GM23338 (cell line): ENCODE results near the gene RPS28. TPM values are rescaled to one million over a fixed set of nuclear protein-coding genes. Genes with fewer than 3 reads are reported as not detected.

Source experiments
- ATAC-seq: fragments of 200-7000 bp; cut with Tn5 transposase; 3 replicates; pipeline ENCODE4 v1.9.1; 2020
- DNase-seq: peaks from one replicate; pipeline ENCODE4 v3.0.0-alpha.2; 2015; ENCODE audit warnings: low spot score
- H2AFZ ChIP-seq: fragments of 200-600 bp; sonication (generic); 2 replicates; pipeline ENCODE4 v1.8.0; 2016; ENCODE audit warnings: antibody characterized with exemption, mild to moderate bottlenecking, moderate library complexity
- H3F3A ChIP-seq: fragments of 200-600 bp; sonication (generic); replicated peaks from 2 replicates; pipeline ENCODE4 v1.8.0; 2017; ENCODE audit warnings: antibody characterized with exemption, mixed run types, low read depth
- H3K27ac ChIP-seq: fragments of 200-600 bp; sonication (generic); 2 replicates; pipeline ENCODE4 v1.6.1; 2016; ENCODE audit warnings: low read depth
- H3K27me3 ChIP-seq: fragments of 200-600 bp; sonication (generic); 2 replicates; pipeline ENCODE4 v1.8.0; 2016; ENCODE audit warnings: mild to moderate bottlenecking, mixed run types, moderate library complexity; ENCODE audit not compliant: insufficient read depth
- H3K36me3 ChIP-seq: fragments of 200-600 bp; sonication (generic); 2 replicates; pipeline ENCODE4 v1.8.0; 2016; ENCODE audit warnings: mild to moderate bottlenecking; ENCODE audit not compliant: insufficient read depth
- H3K4me1 ChIP-seq: fragments of 200-600 bp; sonication (generic); 2 replicates; pipeline ENCODE4 v1.8.0; 2016; ENCODE audit warnings: mild to moderate bottlenecking, moderate library complexity; ENCODE audit not compliant: insufficient read depth
- H3K4me2 ChIP-seq: fragments of 200-600 bp; sonication (generic); 2 replicates; pipeline ENCODE4 v1.7.1; 2017; ENCODE audit warnings: mixed run types
- H3K4me3 ChIP-seq: fragments of 200-600 bp; sonication (generic); 2 replicates; pipeline ENCODE4 v1.6.1; 2016; ENCODE audit warnings: mixed run types
- H3K79me2 ChIP-seq: fragments of 200-600 bp; sonication (generic); replicated peaks from 2 replicates; pipeline ENCODE4 v1.8.0; 2017; ENCODE audit warnings: mild to moderate bottlenecking; ENCODE audit not compliant: insufficient read depth
- H3K9me2 ChIP-seq: fragments of 200-600 bp; sonication (generic); 2 replicates; pipeline ENCODE4 v1.8.0; 2017; ENCODE audit not compliant: insufficient read depth
- H4K20me1 ChIP-seq: fragments of 200-600 bp; sonication (generic); replicated peaks from 2 replicates; pipeline ENCODE4 v1.8.0; 2017; ENCODE audit warnings: mild to moderate bottlenecking; ENCODE audit not compliant: insufficient read depth
- H3K27ac Mint-ChIP-seq: 2 replicates; pipeline ENCODE4 v1.8.0; 2020; ENCODE audit warnings: inconsistent platforms, mild to moderate bottlenecking, moderate library complexity, mixed read lengths
- H3K27me3 Mint-ChIP-seq: 3 replicates; pipeline ENCODE4 v1.8.0; 2022; ENCODE audit warnings: low read depth, mild to moderate bottlenecking, moderate library complexity, mixed read lengths, inconsistent platforms; ENCODE audit not compliant: insufficient read depth, poor library complexity
- H3K36me3 Mint-ChIP-seq: 3 replicates; pipeline ENCODE4 v1.8.0; 2021; ENCODE audit warnings: low read depth, mild to moderate bottlenecking, inconsistent platforms, moderate library complexity, mixed read lengths
- H3K4me1 Mint-ChIP-seq: 3 replicates; pipeline ENCODE4 v1.8.0; 2020; ENCODE audit warnings: mild to moderate bottlenecking, inconsistent platforms, mixed read lengths
- H3K4me3 Mint-ChIP-seq: 3 replicates; pipeline ENCODE4 v1.8.0; 2021; ENCODE audit warnings: moderate library complexity, mild to moderate bottlenecking, inconsistent platforms, mixed read lengths
- H3K9me3 Mint-ChIP-seq: 3 replicates; pipeline ENCODE4 v1.8.0; 2020; ENCODE audit warnings: moderate library complexity, mild to moderate bottlenecking, inconsistent platforms, mixed read lengths
- CTCF ChIP-seq, 2 experiments: fragments of 200-600 bp in 1 of 2; sonication (generic) in 1 of 2; conservative IDR thresholded peaks; 2 replicates each; pipeline versions ENCODE4 v1.5.1 to v1.6.1; 2016 to 2017; ENCODE audit warnings: antibody characterized with exemption in 2 of 2, low read depth in 2 of 2, mild to moderate bottlenecking in 2 of 2, moderate library complexity in 1 of 2
- ETS1 ChIP-seq: IDR thresholded peaks from 2 replicates; pipeline ENCODE4 v1.6.1; 2016; ENCODE audit warnings: antibody characterized with exemption
- EZH2 ChIP-seq: fragments of 200-600 bp; sonication (generic); IDR thresholded peaks from one replicate; pipeline ENCODE4 v1.8.0; 2017; ENCODE audit warnings: antibody characterized with exemption, mild to moderate bottlenecking, low read depth; ENCODE audit not compliant: unreplicated experiment
- EZH2phosphoT487 ChIP-seq: fragments of 200-600 bp; sonication (generic); IDR thresholded peaks from one replicate; pipeline ENCODE4 v1.8.1; 2018; ENCODE audit warnings: antibody characterized with exemption; ENCODE audit not compliant: unreplicated experiment
- JUNB ChIP-seq: IDR thresholded peaks from one replicate; pipeline ENCODE4 v1.6.1; 2016; ENCODE audit warnings: antibody characterized with exemption; ENCODE audit not compliant: unreplicated experiment
- NANOG ChIP-seq: IDR thresholded peaks from 2 replicates; pipeline ENCODE4 v1.6.1; 2016; ENCODE audit warnings: antibody characterized with exemption, borderline replicate concordance
- POLR2AphosphoS5 ChIP-seq: IDR thresholded peaks from 2 replicates; pipeline ENCODE4 v1.6.1; 2016; ENCODE audit warnings: antibody characterized with exemption, low read depth
- REST ChIP-seq: IDR thresholded peaks from one replicate; pipeline ENCODE4 v1.6.1; 2018; ENCODE audit warnings: antibody characterized with exemption; ENCODE audit not compliant: unreplicated experiment
- STAT1 ChIP-seq: IDR thresholded peaks from one replicate; pipeline ENCODE4 v1.6.1; 2016; ENCODE audit warnings: antibody characterized with exemption; ENCODE audit not compliant: unreplicated experiment
- ZNF331 ChIP-seq: fragments of 250-450 bp; sonication (Bioruptor Pico); IDR thresholded peaks from 2 replicates; pipeline ENCODE4 v1.5.0; 2020; ENCODE audit warnings: low read depth, mild to moderate bottlenecking, moderate library complexity
- ZNF462 ChIP-seq: fragments of 250-450 bp; sonication (Bioruptor Pico); IDR thresholded peaks from 2 replicates; pipeline ENCODE4 v1.5.0; 2020; ENCODE audit warnings: mild to moderate bottlenecking, moderate library complexity
- polyA plus RNA-seq: library from polyadenylated mRNA; unstranded; fragments of >200 nt; fragmentation: Nextera tagmentation; extraction: Ambion mirVana; gene quantifications from 2 replicates; pipeline ENCODE4 v1.2.1, GENCODE V29; 2016
- total RNA-seq: library from RNA; depleted of rRNA; stranded (reverse); fragments of >200 nt; shearing (Covaris generic); gene quantifications from 2 replicates; pipeline ENCODE4 v1.2.3, GENCODE V29; 2014

Gene RPS28
- total and polyA plus RNA-seq, 2 experiments from 2014 or later: 174 to 1,790 TPM

- TF ChIP-seq EZH2 (no peak), ETS1 (no peak)
Measured at GRCh38 chr19:8329996-8330395, 8.7 kb downstream of the RPS28 start (continued).

GRCh38 chr19:8331263-8331845 lies 10.1 kb downstream of the RPS28 start:
- H3K4me2 ChIP-seq: no peak overlapping the region
- no peak overlapping the region for H3K27ac ChIP-seq
- H3K79me2 ChIP-seq: no peaks in the 10 kb centered on the region
- H3K9me2 ChIP-seq: no peaks in the 10 kb centered on the region
- H3K4me1 ChIP-seq: peaks cover 12% of the 10 kb centered on the region
- H3K36me3 ChIP-seq: no peaks in the 10 kb centered on the region
- ATAC-seq: no peak
- H3K4me3 ChIP-seq: no peak overlapping the region
- DNase-seq: no peak
- H3K27me3 Mint-ChIP-seq: peaks cover 54% of the 10 kb centered on the region
- no peaks in the 10 kb centered on the region for H3K36me3 Mint-ChIP-seq
- no peak overlapping the region for H3K27ac Mint-ChIP-seq
- no peaks in the 10 kb centered on the region; the same call in 2 of the 3 replicates for H3K9me3 Mint-ChIP-seq
- peaks cover 43% of the 10 kb centered on the region for H3K27me3 ChIP-seq
- peaks cover 6% of the 10 kb centered on the region for H3K4me1 Mint-ChIP-seq
- H2AFZ ChIP-seq: no peak overlapping the region
- H4K20me1 ChIP-seq: no peaks in the 10 kb centered on the region
- peaks cover 10% of the 10 kb centered on the region for H3F3A ChIP-seq
- no peak overlapping the region for H3K4me3 Mint-ChIP-seq
- no peak for TF ChIP-seq EZH2phosphoT487
- TF ChIP-seq CTCF (conservative IDR thresholded peaks at IDR 0.05; ENCODE audit: low read depth in 2 of 2): no peak
- no peak for TF ChIP-seq JUNB
- no peak for TF ChIP-seq ETS1
- TF ChIP-seq STAT1: no peak
- no peak for TF ChIP-seq ZNF331 (CRISPR knock-in tag)
- no peak for TF ChIP-seq POLR2AphosphoS5
- no peak for TF ChIP-seq ZNF462
- no peak for TF ChIP-seq REST
- TF ChIP-seq NANOG: no peak
